ENCODE data around the gene SORCS2.

Gene SORCS2

DNA sequence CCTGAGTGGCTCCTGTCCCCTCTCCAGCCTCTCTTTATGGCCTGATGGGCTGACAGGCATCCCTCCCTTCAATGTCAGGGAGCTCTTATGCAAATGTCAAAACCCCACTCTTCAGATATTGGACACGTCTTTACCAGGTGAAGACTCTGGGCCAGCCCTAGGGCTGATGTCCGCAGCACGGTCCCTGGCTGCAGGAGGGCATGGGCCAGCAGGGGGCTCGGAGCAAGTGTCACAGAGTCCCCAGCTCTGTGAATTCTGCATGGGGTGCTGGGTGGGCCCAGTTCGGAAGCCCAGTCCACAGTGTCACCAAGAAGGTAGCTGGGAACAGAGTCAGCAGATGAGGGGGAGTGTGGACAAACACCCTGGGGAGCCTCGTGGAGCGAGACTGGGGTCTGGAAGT, 282.0 kb downstream of the SORCS2 start:
- DNase-seq (ENCODE audit: low read depth): no peak

DNA sequence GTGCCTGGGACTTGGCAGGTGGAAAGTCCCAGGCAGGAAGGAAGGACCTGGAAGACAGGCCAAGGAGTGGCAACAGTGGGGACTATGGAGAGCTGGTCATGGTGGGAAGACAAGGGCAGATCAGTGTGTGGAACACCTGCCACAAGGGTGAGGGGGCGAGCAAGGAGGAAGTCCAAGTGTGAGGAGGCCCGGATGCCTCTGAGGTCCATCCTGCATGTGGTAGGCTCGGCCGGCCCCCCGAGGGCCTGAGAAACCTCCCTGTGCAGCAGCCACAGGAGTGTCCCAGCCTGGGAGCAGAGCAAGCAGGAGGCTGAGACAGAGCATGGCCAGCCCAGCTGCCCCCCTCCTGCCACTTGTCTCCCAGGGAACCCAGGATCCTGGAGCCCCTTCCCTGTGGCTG, 282.9 kb downstream of the SORCS2 start:
- no peak for DNase-seq (ENCODE audit: low read depth)

- no peak for DNase-seq (ENCODE audit: low read depth)
Measured at GRCh38 chr4:7476820-7477219, 284.5 kb downstream of the SORCS2 start.

DNA sequence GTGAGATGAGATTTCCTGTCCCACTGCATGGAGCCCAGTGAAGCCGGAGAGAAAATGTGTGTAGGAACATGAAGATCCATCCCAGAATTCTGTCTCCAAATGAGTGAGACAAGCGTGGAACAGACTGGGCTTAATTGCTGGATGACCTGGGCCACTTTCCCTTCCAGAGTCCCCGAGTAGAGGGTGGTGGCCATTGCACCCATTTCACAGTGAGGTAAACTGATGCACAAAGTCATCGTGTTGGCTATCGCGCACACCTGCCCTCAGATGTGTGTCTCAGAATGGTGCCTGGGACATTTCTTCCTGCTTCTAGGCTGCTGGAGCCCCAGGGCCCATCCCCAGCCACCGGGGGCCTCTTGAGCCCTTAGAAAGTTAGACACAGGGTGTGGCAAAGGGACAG, 285.4 kb downstream of the SORCS2 start:
- no peak for DNase-seq (ENCODE audit: low read depth)

- DNase-seq (ENCODE audit: low read depth): no peak
Measured at GRCh38 chr4:7478665-7479064, 286.3 kb downstream of the SORCS2 start.

GRCh38 chr4:7480423-7480822, 288.1 kb downstream of the SORCS2 start:
- no peak for DNase-seq (ENCODE audit: low read depth)

- no peak for DNase-seq (ENCODE audit: low read depth)
Measured at GRCh38 chr4:7481227-7481626, 288.9 kb downstream of the SORCS2 start.

GRCh38 chr4:7485096-7485495, 292.8 kb downstream of the SORCS2 start:
- no peak for DNase-seq (ENCODE audit: low read depth)

DNA sequence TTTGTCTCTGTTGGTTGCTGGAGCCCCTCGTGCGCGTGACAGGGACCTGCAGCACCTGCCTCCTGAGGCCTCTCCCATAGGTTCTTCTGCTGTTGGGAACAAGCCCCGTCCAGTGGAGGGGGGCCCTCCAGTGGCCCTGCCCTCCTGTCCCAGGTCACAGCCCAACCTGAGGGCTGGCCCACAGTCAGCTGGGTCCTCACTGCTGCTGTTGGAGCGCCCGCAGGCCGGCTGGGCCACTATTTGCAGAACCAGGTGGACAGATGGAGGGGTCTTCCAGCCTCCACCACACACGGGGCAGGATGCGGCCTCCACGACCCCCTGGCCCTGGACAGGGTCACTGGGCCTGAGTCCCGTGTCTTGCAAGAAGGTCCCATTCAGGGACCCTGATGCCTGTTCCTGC, 293.8 kb downstream of the SORCS2 start:
- DNase-seq (ENCODE audit: low read depth): no peak

GRCh38 chr4:7487502-7487901, 295.2 kb downstream of the SORCS2 start:
- no peak for DNase-seq (ENCODE audit: low read depth)

DNA sequence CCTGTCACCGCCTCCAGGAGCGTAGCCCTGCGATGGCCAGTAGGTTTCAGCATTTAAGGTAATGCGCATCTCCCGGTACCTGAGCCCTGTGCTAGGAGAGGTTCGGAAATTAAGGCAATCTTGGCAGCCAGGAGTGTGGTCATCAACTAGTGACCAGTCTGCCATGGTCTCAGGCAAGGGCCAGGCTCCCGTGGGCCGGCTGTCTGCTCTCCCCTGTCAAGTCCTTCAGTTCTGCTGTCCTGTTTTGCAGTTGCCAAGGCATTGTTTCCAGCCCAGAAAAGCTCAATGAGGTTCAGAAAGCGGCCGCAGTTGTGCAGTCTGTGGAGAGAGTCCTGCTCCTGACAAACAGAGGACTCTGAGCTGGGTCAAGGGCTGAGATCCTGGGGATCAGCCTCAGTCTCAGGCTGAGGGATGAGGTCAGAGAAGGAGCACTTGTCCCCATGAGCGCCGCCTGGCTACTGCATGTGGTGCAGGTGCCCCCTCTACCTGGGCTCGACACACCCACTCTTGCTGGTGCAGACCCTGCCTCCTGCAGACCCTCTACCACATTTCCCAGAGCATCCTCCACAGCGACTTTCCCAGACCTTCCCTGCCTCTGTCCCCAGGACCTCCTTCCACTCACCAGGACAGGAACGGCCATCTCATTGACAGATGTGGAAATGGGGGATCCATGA, 295.8 kb downstream of the SORCS2 start:
- DNase-seq (ENCODE audit: low read depth): no peak

DNA sequence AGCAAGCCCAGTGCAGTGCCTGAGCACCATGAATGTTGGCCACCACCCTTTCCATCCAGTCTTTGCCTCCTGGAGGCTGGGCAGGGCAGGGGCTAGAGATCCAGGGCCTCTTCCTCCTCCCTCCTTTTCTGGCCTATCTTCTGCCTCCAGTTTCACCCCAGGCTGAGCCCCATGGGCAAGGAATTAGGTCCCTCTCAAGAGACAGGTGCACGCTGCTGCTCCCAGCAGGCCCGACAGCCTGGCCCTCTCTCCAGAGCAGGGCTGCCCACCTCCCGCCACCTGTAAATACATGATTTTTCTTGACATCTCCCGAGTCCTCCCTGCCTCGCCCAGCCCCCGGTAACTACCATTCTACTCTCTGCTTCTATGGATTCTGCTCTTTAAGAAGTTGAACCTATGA, 299.6 kb downstream of the SORCS2 start:
- DNase-seq (ENCODE audit: low read depth): no peak

- DNase-seq (ENCODE audit: low read depth): no peak
Measured at GRCh38 chr4:7498446-7499200, 306.3 kb downstream of the SORCS2 start.

GRCh38 chr4:7499661-7500060, 307.3 kb downstream of the SORCS2 start:
- DNase-seq (ENCODE audit: low read depth): no peak

DNA sequence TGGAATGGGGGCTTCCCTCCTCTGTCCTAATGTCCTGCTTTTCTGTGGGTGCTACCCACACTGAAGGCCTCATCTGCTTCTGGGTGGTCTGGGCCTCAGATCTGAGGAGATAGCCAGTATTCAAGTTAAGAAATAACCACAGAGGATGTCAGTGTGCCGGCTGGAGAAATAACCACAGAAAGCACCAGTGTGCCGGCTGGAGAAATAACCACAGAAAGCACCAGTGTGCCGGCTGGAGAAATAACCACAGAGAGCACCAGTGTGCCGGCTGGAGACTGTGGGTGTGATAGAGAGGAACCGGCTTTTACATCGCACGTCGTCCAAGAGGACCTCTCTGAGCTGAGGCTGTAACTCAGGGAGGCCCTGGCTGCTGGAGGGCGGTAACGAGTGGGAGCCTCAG, 308.1 kb downstream of the SORCS2 start:
- DNase-seq (ENCODE audit: low read depth): no peak

- DNase-seq (ENCODE audit: low read depth): no peak
Measured at GRCh38 chr4:7501314-7501713, 309.0 kb downstream of the SORCS2 start.

DNA sequence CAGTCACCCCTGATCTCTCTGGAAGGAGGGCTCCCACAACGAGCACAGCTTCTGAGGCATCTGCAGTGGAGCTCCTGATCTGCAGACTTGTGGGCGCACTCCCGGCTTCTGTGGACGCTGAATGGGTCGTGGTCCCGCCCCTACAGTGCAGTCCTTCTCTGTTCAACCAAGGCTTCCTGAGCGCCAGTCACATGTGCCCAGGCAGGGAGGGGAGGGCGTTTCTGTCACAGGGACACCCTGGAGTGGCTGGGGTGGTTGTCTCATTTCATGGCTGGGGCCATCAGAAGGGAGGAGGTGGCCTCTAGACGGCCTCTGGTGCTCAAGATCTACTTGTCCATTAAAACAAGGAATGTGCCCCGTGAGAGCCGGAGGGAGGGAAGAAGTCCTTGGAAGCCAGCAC, 309.5 kb downstream of the SORCS2 start:
- no peak for DNase-seq (ENCODE audit: low read depth)

GRCh38 chr4:7503559-7504249, 311.4 kb downstream of the SORCS2 start:
- DNase-seq (ENCODE audit: low read depth): no peak

DNA sequence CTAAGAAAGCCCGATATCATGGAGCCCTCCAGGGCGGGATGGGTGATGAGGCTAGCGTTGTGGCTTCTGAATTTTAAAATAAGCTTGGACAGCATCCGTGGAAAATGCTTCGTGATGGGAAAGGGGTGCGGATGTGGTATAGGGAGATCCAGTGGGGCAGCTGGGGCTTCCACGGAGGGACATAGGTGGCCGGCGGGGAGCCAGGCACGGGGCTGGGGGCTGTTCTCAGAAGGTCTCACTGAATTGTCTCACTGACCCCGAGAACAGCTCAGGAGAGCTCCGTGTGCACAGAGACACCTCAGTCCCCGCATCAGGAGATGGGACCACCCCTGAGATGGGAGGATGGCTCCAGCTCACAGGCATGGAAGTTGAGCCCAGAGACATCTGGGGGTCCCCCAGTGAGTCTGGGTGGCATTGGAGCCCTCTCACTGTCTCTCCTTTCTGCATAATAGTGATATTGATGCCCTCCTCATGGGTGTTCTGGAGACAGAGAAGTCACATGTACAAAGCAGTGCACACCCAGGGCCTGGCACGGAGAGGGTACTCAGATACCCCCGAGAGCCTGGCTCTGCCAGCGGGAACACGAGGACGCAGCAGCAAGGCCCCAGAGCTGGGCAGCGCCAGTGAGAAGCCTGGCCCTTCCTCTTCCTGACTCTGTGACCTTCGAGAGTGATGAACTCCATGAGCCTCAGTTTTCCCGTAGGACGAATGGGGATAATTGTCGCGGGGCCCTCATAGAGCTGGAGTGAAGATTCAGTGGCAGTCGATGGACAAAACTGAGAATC, 313.0 kb downstream of the SORCS2 start:
- DNase-seq (ENCODE audit: low read depth): no peak

DNA sequence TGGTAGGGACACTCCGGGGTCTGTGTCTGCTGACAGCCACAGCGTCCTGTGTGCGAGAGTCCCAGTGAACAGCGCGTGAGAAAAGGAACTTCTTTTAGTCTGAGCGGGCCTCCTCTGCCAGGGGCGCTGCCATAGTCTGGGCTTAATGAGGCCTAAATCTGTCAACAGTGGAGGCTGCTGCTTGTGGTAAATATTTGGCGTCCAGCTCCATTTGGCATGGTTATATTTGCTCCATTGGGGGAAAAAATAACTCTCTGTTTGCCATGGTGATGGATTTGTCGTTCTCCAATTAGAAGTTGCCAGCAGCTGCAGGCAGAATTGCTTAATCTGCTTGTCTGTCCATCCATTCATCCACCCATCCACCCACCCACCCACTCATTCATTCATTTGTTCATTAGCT, 313.8 kb downstream of the SORCS2 start:
- no peak for DNase-seq (ENCODE audit: low read depth)

GRCh38 chr4:7506572-7506971, 314.2 kb downstream of the SORCS2 start:
- DNase-seq (ENCODE audit: low read depth): no peak

GRCh38 chr4:7507381-7507780, 315.0 kb downstream of the SORCS2 start:
- DNase-seq (ENCODE audit: low read depth): no peak

DNA sequence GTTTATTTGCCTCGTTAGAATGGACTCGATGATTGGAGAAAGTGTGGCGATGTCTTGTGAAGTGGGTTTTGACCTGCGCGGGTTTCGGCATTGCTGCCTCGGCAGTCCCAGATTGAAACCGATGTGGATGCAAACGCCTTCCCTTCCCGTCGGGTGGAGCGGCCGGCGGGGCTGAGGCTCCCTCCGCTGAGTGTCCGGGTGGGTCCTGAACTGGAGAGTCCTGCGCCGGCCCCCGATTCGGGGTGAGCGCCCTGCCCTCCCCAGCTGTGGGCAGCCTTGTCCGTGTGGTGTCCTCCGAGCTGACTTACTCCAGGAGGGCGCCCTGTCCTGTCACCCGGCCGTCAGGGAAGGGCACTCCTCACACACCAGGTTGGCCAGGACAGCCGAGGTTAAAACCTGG, 317.7 kb downstream of the SORCS2 start:
- no peak for DNase-seq (ENCODE audit: low read depth)
